CD4-positive, alpha-beta T cell treated with Interleukin-4 for 4 hours (primary cell): Measurements from ENCODE around the gene MGARP.

ENCODE experiments used
- DNase-seq: peaks from one replicate; pipeline ENCODE4 v3.0.0-alpha.2; 2020

MGARP gene

GRCh38 chr4:139242511-139243051 lies 37.4 kb downstream of the MGARP start:
- no peak for DNase-seq

DNA sequence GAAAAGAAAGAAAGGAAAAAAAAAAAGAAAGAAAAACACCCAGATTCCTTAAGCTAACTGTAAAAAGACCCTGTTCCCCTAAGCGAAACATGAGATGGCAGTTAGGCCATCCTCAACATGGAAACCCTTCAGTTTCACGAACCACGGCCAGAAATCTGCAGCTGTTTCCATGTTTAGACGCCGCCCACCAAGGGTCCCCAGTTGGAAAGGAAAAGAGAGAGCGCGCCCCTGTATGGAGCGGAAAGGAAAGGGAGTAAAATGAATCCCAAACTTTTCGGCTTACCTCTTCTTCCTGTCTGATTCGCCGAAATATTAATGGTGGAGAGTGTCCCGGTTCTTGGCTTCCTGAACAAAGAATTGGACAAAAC lies 38.3 kb downstream of the MGARP start:
- DNase-seq, result no peak

DNA sequence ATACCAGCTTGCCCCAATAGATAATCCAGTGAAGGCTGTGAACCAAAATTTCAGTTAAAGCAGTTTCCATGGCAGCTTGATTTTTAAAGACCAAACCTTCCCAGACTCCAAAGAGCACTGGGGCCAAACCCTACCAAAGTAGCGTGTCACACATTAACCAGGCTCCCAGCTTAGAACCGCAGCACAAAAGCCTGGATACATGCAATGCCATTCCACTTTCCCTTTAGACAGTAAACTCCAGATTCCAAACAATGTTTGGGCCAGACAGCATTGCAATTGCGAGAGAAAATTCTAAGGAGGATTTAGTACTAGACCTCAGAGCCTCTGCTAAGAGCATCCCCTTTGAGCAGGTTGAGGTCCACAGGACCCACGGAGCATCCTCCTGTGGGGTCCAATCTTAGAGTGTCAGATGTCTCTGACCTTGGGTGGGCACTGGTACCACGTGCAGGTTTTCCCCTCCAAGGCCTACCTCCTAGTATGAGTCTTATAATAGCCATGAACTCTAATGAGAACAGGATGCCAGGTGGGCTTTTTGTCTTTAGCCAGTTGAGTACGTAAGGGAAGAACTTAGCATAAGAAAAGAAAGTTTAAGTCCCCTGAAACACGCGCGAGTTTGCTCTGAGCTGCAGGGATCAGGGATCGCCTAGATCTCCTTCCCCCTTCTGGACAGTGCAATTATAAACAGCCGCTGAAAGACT lies 38.8 kb downstream of the MGARP start:
- DNase-seq, result no peak

DNA sequence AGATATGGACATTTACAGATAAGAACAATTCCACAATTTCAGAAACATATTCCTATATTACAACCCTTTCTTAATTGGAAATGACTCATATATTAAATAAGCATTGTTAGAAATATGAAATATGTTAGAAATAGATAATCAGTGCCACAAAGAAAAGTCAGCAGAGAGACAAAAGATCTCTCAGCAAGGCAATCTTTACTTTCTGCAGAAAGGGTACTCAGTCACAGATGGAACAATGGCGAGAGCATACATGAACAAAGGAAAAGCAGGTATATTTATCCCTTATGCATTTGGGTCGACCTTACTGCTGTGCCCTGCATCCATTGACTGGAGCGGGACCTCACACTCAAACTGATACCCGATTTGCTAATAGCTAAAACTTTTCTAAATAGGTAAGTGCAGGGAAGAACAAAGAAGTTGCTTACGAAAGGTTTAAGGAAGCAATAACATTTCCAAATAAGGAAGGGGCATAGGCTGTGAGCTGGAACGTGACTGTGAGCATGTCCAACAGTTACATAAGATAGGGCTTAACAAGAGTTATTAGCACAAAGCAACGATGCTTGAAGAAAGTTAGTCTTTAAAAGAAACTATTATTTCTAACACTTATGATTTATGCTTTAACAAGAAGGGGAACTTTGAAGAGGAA lies 40.8 kb downstream of the MGARP start:
- DNase-seq, result no peak

GRCh38 chr4:139234253-139234652 lies 45.8 kb downstream of the MGARP start:
- no peak for DNase-seq

- DNase-seq, result peak; percentile 64
These were observed 50.4 kb downstream of the MGARP start for GRCh38 chr4:139229534-139230039.

DNA sequence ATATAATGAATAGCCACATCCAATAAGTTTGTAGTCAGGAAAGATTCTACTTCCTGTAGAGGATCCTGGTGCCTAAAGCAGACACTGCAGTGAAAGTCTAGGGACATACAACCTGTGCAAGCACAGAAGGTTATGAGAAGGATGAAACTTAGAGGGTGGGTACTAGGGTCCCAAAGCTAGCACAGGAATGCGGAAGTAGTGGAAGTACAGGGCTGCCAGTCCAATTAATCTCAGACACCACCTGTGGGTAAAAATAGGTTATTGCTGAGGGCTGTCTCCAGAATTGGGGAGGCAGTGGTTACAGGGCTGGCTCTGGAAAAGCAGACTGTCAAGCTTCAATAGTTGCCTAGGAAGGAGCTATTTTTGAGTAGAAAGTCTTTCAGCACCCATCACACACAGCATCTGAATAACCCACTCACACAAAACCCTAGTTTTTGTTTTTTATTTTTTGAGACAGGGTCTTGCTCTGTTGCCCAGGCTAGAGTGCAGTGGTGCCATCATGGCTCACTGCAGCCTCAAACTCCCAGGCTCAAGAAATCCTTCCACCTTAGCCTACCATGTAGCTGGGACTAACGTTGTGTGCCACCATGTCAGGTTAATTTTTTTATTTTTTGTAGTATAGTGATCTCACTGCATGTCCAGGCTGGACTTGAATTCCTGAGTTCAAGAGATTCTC lies 52.2 kb downstream of the MGARP start:
- DNase-seq, result no peak

- DNase-seq, result no peak
These were observed 56.2 kb downstream of the MGARP start for GRCh38 chr4:139223682-139224317.

DNA sequence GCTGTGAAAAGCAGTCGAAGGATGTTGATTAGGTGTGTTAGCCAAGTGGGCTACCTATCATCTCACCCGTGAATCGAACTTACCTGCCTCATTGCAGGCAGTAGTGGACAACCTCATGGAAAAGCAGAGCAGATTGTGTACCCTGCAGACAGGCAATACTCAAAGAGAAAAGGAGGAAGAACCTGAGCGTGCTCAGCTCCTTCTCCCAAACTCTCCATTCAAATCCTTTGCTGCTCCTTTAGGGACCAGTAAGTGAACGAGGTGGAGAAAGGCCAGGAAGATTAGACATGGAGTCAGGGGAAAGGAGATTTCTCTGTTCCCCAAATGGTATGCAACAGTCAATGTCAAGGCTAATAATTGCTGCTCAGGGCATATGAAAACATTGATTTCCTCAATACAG lies 57.8 kb downstream of the MGARP start:
- DNase-seq, result no peak

GRCh38 chr4:139221687-139222086 lies 58.3 kb downstream of the MGARP start:
- no peak for DNase-seq

DNA sequence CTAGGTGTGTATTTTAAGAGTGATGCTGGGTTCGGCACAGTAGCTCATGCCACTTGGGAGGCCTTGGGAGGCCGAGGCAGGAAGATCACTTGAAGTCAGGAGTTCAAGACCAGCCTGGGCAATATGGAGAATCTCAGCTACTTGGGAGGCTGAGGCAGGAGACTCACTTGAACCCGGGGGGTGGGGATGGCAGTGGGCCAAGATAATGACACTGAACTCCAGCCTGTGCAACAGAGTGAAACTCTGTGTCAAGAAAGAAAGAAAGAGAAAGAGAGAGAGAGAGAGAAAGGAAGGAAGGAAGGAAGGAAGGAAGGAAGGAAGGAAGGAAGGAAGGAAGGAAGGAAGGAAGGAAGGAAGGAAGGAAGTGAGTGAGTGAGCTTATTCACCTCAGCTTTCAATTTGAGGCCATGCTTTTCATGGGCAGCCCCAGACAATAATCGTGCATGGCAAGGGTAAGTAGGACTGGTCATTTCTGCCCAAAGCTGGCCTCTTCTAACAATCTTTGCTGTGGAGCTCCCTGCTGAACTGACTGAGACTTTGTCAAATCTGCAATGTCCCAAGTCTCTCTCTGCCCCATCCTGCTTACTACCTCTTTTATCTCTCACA lies 60.5 kb downstream of the MGARP start:
- no peak for DNase-seq
